ENCODE measurements around the gene GAL3ST3. TPM values are rescaled to one million over a fixed set of nuclear protein-coding genes. Genes with fewer than 3 reads are reported as not detected.

Gene GAL3ST3
- total and polyA plus RNA-seq, 2 experiments from 2014 or later = 15.6 to 63.4 TPM

DNA sequence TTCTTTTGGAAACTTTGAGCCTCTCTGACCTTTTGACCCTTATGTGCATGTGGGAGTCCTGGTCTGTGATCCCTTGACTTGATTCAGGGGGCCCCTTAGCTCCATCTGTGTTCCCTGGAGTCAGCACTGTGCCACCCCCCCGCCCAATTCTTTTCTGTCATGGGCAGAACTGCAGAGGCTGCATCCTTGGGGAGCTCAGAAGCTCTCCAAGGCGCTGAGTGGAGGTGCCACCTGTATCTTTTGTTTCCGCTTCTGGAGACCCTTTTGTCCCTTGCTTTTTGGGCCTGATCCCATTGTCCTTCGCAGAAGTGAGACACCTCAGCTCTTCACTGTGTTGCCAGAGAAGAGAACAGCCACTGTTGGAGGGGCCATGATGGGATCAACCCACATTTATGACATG, 18.7 kb upstream of the GAL3ST3 start:
- DNase-seq (ENCODE audit: low spot score) (no peak), ATAC-seq (no peak)
- no peak overlapping the region for H2AFZ ChIP-seq
- peak overlapping the region; percentile 84 for H3K27ac ChIP-seq (ENCODE audit: low read depth)
- peaks cover 27% of the 10 kb centered on the region for H3K4me1 Mint-ChIP-seq
- H3K4me1 ChIP-seq (ENCODE audit: insufficient read depth) = peaks cover 25% of the 10 kb centered on the region
- H3K36me3 Mint-ChIP-seq (ENCODE audit: low read depth) = peaks cover 67% of the 10 kb centered on the region
- no peak overlapping the region for H3K4me3 ChIP-seq
- peaks cover 40% of the 10 kb centered on the region for H3K36me3 ChIP-seq (ENCODE audit: insufficient read depth)
- peaks cover 20% of the 10 kb centered on the region for H4K20me1 ChIP-seq (replicated peaks; ENCODE audit: insufficient read depth)
- H3K4me2 ChIP-seq = no peak overlapping the region
- TF ChIP-seq, protein P1, sequence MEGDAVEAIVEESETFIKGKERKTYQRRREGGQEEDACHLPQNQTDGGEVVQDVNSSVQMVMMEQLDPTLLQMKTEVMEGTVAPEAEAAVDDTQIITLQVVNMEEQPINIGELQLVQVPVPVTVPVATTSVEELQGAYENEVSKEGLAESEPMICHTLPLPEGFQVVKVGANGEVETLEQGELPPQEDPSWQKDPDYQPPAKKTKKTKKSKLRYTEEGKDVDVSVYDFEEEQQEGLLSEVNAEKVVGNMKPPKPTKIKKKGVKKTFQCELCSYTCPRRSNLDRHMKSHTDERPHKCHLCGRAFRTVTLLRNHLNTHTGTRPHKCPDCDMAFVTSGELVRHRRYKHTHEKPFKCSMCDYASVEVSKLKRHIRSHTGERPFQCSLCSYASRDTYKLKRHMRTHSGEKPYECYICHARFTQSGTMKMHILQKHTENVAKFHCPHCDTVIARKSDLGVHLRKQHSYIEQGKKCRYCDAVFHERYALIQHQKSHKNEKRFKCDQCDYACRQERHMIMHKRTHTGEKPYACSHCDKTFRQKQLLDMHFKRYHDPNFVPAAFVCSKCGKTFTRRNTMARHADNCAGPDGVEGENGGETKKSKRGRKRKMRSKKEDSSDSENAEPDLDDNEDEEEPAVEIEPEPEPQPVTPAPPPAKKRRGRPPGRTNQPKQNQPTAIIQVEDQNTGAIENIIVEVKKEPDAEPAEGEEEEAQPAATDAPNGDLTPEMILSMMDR (conservative IDR thresholded peaks at IDR 0.05; ENCODE audit: low read depth in 2 of 2) = no peak
- TF ChIP-seq EZH2phosphoT487 (IDR thresholded peaks at IDR 0.05; ENCODE audit: unreplicated experiment) = no peak
- TF ChIP-seq STAT1 (IDR thresholded peaks at IDR 0.05; ENCODE audit: unreplicated experiment) = no peak
- no peak for TF ChIP-seq EZH2 (IDR thresholded peaks at IDR 0.05; ENCODE audit: low read depth, unreplicated experiment)
- no peak for TF ChIP-seq CREB1 (CRISPR knock-in tag; IDR thresholded peaks at IDR 0.05; ENCODE audit: low read depth)
- no peak for TF ChIP-seq ZNF114 (CRISPR knock-in tag; IDR thresholded peaks at IDR 0.05)
- TF ChIP-seq, protein P2, sequence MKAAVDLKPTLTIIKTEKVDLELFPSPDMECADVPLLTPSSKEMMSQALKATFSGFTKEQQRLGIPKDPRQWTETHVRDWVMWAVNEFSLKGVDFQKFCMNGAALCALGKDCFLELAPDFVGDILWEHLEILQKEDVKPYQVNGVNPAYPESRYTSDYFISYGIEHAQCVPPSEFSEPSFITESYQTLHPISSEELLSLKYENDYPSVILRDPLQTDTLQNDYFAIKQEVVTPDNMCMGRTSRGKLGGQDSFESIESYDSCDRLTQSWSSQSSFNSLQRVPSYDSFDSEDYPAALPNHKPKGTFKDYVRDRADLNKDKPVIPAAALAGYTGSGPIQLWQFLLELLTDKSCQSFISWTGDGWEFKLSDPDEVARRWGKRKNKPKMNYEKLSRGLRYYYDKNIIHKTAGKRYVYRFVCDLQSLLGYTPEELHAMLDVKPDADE (IDR thresholded peaks at IDR 0.05) = no peak
- TF ChIP-seq POLR2AphosphoS5 (IDR thresholded peaks at IDR 0.05; ENCODE audit: low read depth) = no peak
- no peak for TF ChIP-seq NANOG (IDR thresholded peaks at IDR 0.05; ENCODE audit: borderline replicate concordance)
- TF ChIP-seq, protein P3, sequence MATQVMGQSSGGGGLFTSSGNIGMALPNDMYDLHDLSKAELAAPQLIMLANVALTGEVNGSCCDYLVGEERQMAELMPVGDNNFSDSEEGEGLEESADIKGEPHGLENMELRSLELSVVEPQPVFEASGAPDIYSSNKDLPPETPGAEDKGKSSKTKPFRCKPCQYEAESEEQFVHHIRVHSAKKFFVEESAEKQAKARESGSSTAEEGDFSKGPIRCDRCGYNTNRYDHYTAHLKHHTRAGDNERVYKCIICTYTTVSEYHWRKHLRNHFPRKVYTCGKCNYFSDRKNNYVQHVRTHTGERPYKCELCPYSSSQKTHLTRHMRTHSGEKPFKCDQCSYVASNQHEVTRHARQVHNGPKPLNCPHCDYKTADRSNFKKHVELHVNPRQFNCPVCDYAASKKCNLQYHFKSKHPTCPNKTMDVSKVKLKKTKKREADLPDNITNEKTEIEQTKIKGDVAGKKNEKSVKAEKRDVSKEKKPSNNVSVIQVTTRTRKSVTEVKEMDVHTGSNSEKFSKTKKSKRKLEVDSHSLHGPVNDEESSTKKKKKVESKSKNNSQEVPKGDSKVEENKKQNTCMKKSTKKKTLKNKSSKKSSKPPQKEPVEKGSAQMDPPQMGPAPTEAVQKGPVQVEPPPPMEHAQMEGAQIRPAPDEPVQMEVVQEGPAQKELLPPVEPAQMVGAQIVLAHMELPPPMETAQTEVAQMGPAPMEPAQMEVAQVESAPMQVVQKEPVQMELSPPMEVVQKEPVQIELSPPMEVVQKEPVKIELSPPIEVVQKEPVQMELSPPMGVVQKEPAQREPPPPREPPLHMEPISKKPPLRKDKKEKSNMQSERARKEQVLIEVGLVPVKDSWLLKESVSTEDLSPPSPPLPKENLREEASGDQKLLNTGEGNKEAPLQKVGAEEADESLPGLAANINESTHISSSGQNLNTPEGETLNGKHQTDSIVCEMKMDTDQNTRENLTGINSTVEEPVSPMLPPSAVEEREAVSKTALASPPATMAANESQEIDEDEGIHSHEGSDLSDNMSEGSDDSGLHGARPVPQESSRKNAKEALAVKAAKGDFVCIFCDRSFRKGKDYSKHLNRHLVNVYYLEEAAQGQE (IDR thresholded peaks at IDR 0.05; ENCODE audit: unreplicated experiment) = no peak
- TF ChIP-seq, protein P4, sequence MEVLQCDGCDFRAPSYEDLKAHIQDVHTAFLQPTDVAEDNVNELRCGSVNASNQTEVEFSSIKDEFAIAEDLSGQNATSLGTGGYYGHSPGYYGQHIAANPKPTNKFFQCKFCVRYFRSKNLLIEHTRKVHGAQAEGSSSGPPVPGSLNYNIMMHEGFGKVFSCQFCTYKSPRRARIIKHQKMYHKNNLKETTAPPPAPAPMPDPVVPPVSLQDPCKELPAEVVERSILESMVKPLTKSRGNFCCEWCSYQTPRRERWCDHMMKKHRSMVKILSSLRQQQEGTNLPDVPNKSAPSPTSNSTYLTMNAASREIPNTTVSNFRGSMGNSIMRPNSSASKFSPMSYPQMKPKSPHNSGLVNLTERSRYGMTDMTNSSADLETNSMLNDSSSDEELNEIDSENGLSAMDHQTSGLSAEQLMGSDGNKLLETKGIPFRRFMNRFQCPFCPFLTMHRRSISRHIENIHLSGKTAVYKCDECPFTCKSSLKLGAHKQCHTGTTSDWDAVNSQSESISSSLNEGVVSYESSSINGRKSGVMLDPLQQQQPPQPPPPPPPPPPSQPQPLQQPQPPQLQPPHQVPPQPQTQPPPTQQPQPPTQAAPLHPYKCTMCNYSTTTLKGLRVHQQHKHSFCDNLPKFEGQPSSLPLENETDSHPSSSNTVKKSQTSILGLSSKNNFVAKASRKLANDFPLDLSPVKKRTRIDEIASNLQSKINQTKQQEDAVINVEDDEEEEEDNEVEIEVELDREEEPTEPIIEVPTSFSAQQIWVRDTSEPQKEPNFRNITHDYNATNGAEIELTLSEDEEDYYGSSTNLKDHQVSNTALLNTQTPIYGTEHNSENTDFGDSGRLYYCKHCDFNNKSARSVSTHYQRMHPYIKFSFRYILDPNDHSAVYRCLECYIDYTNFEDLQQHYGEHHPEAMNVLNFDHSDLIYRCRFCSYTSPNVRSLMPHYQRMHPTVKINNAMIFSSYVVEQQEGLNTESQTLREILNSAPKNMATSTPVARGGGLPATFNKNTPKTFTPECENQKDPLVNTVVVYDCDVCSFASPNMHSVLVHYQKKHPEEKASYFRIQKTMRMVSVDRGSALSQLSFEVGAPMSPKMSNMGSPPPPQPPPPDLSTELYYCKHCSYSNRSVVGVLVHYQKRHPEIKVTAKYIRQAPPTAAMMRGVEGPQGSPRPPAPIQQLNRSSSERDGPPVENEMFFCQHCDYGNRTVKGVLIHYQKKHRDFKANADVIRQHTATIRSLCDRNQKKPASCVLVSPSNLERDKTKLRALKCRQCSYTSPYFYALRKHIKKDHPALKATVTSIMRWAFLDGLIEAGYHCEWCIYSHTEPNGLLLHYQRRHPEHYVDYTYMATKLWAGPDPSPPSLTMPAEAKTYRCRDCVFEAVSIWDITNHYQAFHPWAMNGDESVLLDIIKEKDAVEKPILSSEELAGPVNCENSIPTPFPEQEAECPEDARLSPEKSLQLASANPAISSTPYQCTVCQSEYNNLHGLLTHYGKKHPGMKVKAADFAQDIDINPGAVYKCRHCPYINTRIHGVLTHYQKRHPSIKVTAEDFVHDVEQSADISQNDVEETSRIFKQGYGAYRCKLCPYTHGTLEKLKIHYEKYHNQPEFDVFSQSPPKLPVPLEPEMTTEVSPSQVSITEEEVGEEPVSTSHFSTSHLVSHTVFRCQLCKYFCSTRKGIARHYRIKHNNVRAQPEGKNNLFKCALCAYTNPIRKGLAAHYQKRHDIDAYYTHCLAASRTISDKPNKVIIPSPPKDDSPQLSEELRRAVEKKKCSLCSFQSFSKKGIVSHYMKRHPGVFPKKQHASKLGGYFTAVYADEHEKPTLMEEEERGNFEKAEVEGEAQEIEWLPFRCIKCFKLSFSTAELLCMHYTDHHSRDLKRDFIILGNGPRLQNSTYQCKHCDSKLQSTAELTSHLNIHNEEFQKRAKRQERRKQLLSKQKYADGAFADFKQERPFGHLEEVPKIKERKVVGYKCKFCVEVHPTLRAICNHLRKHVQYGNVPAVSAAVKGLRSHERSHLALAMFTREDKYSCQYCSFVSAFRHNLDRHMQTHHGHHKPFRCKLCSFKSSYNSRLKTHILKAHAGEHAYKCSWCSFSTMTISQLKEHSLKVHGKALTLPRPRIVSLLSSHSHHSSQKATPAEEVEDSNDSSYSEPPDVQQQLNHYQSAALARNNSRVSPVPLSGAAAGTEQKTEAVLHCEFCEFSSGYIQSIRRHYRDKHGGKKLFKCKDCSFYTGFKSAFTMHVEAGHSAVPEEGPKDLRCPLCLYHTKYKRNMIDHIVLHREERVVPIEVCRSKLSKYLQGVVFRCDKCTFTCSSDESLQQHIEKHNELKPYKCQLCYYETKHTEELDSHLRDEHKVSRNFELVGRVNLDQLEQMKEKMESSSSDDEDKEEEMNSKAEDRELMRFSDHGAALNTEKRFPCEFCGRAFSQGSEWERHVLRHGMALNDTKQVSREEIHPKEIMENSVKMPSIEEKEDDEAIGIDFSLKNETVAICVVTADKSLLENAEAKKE (CRISPR knock-in tag; IDR thresholded peaks at IDR 0.05) = no peak
- no peak for TF ChIP-seq JUNB (IDR thresholded peaks at IDR 0.05; ENCODE audit: unreplicated experiment)
- no peak for TF ChIP-seq ZNF331 (CRISPR knock-in tag; IDR thresholded peaks at IDR 0.05; ENCODE audit: low read depth)
- H3K27ac Mint-ChIP-seq = no peak overlapping the region
- H3K79me2 ChIP-seq (replicated peaks; ENCODE audit: insufficient read depth) = peaks cover 32% of the 10 kb centered on the region
- no peaks in the 10 kb centered on the region for H3K27me3 ChIP-seq (ENCODE audit: insufficient read depth)
- no peak overlapping the region for H3K4me3 Mint-ChIP-seq
- H3K9me2 ChIP-seq (ENCODE audit: insufficient read depth) = no peaks in the 10 kb centered on the region
- no peaks in the 10 kb centered on the region; the same call in 2 of the 3 replicates for H3K9me3 Mint-ChIP-seq
- peaks cover 44% of the 10 kb centered on the region for H3F3A ChIP-seq (replicated peaks; ENCODE audit: low read depth)
- H3K27me3 Mint-ChIP-seq (ENCODE audit: insufficient read depth, low read depth, poor library complexity) = peaks cover 14% of the 10 kb centered on the region
